Stimulated activated CD8-positive, alpha-beta memory T cell treated with anti-CD3 and anti-CD28 coated beads, Interleukin-4, amount 100 ng/mL, for 24 hours (primary cell): ENCODE data around the gene TET3.
"Not testable (repeated sequence)": the region's sequence is repeated elsewhere in the genome, so short reads cannot be mapped to it uniquely, and the experiment has no call there.

ENCODE experiments used
- DNase-seq: peaks from one replicate; pipeline ENCODE4 v3.0.0-alpha.2; 2020; ENCODE audit warnings: low read depth

The TET3 gene

DNA sequence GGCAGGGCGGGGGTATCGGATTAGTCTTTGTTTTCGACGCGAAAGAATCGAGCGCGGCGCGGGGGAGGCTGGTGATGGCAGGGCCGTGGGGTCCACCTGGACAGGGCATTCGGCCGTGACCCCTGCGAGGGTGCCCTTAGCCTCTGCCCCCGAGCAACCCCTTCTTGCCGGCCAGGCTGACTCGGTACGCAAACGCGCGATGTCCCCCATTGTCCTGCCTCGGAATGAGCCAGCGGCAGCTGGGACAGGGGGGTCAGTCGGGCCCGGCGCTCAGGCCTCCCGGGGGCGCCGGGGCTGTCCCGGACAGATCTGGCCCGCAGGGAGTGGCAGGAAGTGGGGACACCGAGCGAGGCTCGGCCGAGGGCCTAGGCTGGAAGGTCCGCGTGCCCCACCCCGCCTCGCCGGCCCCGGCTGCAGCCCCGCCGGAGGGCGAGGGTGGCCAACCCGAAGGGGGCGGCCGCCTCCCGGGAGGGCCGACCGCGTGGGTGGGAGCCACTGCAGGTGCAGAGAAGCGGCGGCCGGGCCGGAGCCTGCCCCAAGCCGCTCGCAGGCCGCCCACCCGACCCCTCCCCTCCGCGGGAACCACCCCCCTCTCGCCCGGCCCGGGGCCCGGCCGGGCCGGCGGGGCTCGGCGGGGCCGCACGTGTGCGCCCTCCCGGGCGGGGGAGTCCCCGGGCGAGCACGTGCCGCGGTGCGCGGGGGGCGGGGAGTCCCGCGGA, at the start of gene TET3:
Gene TET3, plus strand, starts transcription at position 708 of the 719 bp plus-strand sequence. CDS start 1,494 bp downstream, outside the sequence.
- no peak for DNase-seq

DNA sequence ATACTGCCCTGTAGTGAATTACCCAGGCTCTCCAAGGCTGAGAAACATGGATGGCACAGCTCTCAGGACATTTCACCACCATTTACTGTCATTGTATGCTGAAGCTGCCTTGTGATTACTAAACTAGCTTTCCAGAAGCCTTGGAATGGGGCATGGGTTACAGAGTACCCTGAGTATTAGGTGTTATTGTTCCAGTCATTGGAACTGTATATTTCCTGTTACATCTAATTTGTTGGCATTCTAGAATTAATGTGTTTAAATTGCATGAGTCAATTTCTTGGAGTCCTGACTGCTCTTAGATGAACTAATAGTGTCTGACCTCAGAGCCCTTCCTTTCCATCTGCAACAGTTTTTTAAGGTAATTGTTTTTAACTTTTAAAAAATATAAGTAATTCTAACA, 49.1 kb upstream of the TET3 start:
- DNase-seq = no peak

DNA sequence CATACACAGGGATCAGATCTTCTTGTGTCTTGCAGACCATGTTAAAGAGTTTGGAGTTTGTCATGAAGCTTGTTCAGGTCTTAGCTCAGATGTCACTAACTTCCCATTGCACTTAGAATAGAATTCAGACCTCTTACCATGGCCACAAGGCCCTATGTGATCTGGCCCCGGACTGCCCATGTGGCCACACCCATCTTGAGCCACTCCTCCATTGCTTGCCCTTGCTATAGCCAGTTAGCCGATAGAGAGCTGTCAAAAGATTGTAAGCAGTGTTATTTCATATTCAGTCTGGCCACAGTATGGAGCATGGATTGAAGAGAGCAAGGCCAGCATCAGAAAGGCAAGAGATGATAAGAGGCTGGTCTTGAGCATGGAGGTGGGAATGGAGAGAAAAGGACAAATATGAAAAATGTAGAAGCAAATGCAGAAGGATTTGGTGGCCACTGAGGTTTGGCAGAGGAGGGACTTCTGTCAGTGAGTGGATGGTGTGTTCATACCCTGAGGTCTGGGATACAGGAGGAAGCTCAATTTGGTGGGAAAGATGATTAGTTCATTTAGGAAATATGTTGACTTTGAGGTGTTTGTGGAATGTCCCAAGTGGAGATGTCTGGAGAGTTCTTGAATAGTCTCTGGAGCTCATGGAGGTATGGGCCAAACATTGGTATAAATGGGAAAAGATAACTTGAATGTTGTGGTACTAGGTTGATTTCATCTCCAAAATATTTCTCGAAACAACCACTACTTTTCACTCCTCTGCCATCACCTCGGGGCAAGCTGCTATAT, 47.4 kb upstream of the TET3 start:
- DNase-seq = no peak

DNA sequence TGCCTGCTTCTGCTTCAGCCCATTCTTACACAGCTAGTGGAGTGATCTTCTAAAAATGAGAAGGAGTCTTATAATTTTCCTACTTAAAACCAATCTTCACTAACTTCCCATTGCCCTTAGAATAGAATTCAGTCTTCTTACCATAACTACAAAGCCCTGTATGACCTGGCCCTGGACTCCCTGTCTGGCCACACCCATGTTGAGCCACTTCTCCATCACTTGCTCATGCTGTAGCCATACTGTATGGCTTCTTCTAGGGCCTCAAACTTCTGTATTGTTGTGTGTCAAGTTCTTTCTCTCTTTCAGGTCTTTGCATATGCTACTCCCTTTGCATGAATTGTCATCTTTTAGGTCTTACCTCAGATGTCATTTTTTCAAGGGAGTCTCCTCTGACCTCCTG, 46.8 kb upstream of the TET3 start:
- DNase-seq = no peak

DNA sequence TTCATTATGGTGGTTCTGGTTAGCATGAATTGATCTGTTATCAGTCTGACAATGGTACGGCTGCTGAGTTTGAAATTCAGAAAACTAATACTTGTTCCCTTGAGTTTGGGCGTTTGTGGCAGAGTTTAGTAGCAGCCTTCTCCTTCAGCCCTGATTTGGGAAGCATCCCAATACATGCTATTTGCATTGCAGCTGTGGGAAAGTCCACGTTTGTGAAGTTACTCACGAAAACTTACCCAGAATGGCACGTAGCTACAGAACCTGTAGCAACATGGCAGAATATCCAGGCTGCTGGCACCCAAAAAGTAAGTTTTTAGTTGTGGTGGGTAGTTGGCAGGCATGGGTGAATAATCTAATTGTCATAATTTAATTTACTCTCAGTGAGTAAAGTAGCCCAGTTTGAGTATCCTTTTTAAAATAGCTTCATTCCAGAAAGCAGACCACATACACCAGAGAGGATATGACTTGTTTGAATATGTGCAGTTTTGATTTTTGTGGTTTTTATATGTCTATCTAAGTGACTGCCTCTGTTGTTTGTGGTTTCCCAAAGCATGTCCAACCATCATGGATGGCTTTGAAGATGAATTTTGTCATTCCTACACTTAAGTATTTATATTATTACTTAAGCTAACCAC, 45.9 kb upstream of the TET3 start:
- DNase-seq = no peak

DNA sequence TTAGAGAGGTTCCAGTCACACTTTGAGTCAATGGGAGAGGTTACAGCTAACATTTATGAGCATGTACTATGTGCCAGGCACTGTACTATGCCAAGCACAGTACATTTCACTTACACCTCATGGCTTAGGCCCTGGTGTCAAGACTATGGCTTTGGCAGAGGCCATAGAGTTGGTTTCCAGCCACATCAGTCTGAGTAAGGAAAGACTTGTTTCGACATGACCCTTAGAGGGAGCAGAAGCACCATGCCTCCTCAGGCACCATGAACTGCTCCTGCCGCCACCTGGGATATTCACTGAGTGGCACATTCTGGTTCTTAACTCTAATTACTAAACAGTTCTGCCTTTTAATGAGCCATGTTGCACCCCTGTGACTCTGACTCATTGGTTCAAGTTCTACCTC, 45.3 kb upstream of the TET3 start:
- no peak for DNase-seq

DNA sequence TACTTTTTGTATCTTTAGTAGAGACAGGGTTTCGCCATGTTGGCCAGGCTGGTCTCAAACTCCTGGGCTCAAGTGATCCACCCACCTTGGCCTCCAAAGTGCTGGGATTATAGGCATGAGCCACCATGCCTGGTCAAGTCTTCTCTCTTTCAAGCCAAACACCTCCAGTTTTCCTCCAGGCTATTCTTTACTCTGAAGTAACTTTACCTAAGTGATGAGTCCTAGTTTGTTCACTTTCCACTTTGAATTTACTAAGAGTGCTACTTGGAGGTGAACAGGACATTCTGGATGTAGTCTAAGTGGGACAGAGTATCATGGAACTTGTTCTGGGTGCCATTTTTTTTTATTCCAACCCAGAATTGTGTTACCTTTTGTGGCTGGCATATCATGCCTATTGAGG, 44.6 kb upstream of the TET3 start:
- not testable (repeated sequence) for DNase-seq

DNA sequence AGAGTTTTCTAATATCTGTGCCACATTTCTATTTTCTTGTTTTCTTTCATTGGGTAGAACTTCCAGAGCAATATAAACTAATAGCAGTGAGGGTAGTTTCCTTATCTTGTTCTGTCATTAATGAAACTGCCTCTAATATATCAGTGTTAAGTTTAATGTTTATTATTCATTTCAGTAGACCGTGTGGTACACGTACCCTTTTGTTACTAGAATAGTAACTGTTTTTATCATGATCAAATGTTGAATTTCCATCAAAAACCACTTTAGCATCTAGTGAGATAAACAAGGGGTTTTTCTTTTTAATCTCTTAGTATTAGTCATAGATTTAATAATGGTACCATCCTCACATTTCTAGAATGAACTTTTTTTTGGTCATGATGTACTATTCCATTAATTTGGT, 42.0 kb upstream of the TET3 start:
- no peak for DNase-seq

DNA sequence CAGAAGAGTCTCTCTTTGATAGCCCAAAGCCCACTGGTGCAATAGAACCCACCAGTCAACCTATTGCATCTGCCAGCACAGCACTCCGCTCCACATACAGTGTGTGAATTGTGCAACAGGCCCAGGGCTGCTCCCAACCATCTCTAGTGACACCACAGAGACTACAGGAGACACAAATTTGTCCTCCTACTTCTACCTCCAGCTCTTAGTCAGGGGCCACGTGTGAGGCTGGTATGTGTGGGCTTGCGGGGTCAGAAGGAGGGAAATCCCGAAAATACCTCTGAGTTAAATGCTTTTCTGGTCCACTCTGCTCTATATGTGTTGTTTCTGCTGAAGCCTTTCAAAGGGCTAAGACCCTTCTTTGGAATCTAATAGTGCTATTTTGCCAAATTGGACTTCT, 40.0 kb upstream of the TET3 start:
- DNase-seq = no peak

DNA sequence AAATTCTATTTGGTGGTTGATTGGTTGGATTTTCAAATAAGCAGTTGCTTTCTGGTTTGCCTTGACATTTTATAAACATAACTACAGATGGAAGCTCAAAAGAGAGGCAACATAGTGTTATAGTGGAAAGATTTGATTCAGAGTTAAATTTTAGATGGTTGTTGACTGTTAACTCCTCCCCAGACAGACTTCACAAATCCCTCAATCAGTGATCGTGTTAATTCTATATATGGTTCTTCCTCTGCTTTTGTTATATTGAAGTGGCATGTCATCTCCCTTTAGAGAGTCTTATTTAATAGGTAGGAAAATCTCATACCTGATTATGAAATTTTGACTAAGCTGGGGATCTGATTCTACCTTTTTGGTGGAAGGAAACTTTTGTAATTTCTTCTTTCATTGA, 38.5 kb upstream of the TET3 start:
- DNase-seq = no peak

DNA sequence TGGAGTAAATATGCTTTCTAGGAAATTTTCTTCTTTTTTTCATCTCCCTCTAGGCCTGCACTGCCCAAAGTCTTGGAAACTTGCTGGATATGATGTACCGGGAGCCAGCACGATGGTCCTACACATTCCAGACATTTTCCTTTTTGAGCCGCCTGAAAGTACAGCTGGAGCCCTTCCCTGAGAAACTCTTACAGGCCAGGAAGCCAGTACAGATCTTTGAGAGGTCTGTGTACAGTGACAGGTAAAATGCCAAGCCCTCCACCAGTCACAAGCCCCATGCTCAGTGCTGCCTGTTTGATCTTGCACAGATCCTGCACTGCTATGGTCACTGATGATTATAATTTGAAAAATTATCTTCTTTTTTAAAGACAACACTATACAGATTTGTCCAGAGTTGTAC, 38.0 kb upstream of the TET3 start:
- no peak for DNase-seq

DNA sequence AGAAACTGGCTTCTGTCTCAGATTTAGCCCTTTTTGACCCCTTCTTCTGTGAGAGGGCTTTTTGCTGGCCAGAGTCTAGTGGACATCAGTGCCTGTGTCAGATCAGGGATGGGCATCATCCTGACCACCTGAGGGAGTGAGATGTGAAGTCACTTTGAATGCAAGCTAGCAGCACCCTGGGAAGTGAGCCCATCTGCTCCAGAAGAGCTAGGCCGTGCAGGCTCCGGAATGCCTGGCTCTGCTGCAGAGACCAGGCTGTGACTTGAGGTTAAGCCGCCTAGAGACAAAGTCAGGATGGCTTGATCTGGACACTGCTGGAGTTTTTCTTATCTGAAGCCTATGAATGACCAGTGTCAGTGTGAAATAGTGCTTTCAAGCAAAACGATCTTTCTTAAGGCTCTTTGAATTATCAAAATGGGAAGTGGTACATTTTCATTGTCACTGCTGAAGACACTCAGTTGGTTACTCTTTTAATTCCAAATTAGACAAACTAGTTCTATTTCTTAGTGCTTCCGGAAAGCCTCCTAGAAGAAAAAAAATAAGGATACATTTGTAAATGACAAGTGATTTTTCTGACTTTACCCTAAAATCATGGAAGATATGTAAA, 37.2 kb upstream of the TET3 start:
- no peak for DNase-seq

DNA sequence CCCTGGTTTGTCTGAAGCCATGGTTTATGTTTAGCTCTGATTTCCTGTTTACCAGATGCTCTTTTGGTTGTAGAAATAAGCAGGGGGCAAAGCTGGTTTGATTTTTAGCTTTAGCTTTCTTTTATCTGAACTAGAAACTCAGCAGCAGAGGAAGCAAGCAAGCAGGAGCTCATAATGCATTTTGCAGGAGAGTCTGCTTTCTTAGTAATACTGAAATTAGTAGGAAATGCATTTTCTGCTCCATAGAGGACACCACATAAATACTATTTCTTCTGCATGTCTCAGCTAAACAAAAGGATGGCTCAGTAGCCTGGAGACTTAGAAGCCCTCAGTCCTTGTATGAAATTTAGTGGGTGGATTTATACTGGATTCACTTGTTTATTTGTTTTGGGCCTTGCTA, 34.9 kb upstream of the TET3 start:
- no peak for DNase-seq

DNA sequence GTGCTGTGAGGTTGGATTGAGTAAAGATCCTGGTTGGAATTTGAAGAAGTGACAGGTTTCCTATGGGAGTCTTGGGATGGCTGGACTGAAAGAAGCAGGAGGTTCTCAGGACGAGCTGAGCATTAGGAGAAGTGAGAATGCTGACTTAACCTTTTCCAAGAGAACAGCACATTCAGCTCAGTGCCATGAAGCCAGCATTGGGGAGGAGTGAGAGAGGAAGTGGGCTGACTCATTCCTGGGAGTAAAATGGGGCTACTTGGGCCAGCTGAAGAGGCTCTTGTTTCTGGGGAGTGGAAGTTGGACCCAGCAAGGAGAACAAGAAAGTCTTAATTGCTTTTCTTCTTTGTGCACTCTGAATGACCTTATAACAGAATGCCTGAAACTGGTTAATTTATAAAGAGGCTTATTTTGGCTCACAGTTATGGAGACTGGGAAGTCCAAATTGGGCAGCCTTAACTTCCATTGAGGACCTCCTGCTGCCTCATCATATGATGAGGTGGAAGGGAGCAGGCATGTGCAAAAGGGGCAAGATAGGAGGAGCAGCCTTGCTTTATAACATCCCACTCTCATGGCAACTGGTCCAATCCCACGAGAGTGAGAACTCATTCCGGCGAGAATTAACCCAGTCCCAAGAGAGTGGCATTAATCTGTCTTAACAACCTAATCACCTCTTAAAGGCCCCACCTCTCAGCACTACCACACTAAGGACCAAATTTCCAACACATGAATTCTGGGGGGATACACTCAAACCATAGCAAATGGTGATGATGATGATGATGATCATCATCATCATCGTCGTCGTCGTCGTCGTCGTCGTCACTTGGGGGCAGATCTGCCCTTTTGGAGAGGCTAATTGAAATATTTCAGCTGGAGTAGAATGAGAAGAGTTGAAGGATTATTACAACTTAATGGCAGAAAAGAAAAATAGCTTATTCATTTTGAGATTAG, 31.9 kb upstream of the TET3 start:
- DNase-seq = no peak

DNA sequence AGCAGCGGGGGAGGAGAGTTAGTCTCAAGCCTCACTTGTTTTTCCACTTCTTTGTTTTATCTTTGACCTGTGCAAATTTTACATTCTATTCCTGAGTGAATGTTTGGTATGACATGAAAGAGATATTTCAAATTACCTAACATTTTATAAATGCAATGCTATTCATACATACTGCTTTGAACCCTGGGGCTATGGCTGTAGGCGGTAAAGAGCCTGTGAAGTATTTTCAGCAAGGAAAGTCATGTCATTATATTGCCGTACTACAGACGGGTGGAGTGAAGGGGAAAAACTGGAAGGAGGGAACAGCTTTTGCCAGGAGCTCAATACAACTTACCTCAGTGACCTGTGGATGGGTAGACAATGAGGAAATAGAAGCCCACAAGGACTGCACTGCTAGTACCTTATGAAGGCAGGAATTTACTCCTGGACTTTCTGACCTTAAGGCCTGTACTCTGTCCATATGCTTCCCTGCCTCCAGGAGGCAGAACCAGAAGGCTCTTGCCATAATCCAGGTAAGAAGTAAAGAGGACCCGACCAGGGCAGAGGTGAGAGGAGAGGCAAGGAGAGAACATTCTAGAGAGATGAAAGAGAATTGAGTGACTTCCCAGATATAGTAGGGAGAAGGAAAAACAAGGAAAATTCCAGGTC, 28.4 kb upstream of the TET3 start:
- no peak for DNase-seq

DNA sequence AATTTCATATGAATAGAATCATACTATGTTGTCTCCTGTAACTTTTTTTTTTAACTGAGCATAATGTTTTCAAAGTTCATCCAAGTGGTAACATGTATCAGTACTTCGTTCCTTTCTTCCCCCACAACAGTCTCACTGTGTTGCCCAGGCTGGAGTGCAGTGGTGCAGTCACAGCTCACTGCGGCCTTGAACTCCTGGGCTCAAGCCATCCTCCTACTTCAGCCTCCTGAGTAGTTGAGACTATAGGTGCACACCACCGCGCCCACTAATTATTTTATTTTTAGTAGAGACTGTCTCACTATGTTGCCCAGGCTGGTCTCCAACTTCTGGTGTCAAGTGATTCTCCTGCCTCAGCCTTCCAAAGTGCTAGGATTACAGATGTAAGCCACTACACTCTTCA, 23.4 kb upstream of the TET3 start:
- no peak for DNase-seq

DNA sequence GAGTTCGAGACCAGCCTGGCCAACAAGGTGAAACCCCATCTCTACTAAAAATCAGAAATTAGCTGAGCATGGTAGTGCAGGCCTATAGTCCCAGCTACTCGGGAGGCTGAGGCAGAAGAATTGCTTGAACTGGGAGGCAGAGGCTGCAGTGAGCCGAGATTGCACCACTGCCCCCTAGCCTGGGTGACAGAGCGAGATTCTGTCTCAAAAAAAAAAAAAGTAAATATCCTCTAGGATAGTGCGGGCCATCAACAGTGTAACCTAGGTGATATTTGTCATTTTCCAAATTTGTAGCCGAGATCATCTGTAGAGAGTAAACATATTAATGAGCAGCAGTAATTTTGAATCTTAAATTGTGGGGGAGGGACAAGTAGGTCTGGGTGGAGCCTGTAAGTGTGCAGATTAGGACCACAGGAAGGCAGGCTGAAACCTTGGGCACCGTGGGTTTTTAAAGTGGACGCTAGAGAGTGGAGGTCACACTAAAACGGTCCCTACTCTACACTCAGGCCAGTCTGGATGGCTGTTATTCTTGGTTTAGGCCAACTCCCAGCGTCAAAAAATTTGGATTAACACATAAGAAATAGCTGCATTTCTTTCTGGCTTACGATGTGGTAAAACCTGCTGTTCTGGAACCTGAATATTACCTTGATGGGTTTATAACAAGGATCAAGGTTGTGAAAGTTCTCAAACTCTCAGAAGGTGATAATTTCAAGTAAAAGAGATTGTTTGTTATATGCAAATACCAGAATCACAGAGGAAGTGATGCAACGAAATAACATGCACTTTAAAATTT, 22.7 kb upstream of the TET3 start:
- no peak for DNase-seq

DNA sequence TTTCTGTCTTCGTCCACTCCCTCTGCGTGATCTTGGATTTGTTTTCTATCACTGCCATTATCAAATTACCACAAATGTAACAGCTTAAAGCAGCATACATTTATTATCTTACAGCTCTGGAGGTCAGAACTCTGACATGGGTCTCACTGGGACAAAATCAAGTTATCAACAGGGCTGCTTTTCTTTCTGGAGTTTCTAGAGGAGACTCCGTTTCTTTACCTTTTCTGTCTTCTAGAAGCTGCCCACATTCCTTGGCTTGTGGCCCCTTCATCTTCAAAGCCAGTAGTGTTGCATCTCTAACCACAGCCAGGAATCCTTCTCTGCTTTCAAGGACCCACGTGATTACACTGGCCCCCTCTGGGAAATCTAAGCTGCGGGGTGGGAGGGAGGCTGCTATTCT, 21.9 kb upstream of the TET3 start:
- no peak for DNase-seq

DNA sequence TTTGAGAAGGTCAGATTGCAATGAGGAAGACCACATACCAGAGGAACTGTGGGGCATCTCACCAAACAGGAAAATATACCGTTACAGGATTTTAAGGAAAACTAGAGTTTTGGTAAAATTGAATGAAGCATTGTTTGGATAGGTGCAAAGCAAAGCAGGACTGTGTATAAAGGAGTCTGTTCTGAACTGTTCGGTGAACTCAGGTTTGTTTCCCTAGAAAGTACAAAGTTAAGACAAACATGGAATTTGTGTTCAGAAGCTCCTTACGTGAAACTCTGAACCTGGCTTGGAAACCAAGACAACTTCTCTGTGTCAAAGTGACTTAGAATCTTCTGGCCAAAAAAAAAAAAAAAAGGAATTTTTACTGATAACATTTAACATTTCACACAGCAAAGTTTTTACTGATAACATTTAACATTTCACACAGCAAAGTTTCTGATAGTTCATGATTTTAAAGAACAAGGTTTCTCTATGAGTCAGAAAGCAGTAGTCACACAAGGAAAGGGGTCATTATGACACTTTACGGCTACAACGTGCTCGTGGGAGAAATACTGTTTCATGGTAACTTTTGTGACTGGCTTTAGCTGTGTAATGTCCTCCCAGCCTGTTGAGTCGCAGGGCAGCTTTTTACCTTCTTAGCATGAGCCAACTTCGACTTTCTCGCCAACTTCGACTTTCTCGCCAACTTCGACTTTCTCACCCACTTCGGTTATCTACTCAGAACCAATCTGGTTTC, 21.2 kb upstream of the TET3 start:
- no peak for DNase-seq

DNA sequence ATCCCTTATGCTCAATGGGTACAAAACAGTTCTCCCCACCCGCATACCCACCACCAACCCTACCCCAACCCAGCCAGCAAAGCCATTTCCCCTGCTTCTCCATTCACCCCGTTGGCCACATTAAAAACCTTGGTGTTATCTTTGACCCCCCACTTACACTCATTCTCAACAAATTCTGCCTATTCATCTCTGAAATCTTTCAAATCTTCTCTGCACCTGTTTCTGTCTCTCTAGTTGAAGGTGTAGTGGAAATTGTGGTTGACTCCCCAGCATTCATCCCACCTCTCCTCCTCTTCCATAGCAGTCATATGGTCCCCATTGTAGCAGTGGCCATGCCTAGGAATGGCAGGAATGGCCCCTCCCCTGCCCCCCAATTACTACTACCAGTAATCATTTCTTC, 20.5 kb upstream of the TET3 start:
- no peak for DNase-seq
